ENCODE results near the gene S100B.
A peak's percentile ranks its signal among the peaks of the same experiment; 100 is the strongest.

Gene S100B

GRCh38 chr21:46620846-46621245 lies 16.0 kb upstream of the S100B start:
- DNase-seq: no peak
- Histone ChIP-seq H3K79me2 (ENCODE audit: insufficient read depth, low read length) (no peaks in the 10 kb centered on the region), H3K27me3 (ENCODE audit: insufficient read depth, low read length, poor library complexity) (no peaks in the 10 kb centered on the region), H3K27ac (ENCODE audit: low read length) (no peak overlapping the region), H4K20me1 (ENCODE audit: insufficient read depth, low read length) (no peaks in the 10 kb centered on the region), H3K4me3 (ENCODE audit: low read depth in 1 of 2, low read length in 2 of 2) (no peak overlapping the region), H3K36me3 (ENCODE audit: insufficient read depth, low read length) (no peaks in the 10 kb centered on the region), H3K9ac (ENCODE audit: low read depth, low read length) (no peak overlapping the region), H2AFZ (ENCODE audit: low read depth, low read length) (peak overlapping the region; percentile 66; the same call in 1 of the 2 replicates), H3K4me2 (ENCODE audit: insufficient read depth, low read length) (no peak overlapping the region), H3K9me3 (ENCODE audit: insufficient read depth, low read length, severe bottlenecking) (peaks cover 8% of the 10 kb centered on the region), H3K4me1 (ENCODE audit: insufficient read depth, low read length) (peaks cover 23% of the 10 kb centered on the region)
- ATAC-seq (ENCODE audit: insufficient read depth, low read depth): no peak
- TF ChIP-seq EZH2 (IDR thresholded peaks at IDR 0.05; ENCODE audit: borderline replicate concordance, low read depth, low read length, severe bottlenecking): no peak
- TF ChIP-seq, protein P1, sequence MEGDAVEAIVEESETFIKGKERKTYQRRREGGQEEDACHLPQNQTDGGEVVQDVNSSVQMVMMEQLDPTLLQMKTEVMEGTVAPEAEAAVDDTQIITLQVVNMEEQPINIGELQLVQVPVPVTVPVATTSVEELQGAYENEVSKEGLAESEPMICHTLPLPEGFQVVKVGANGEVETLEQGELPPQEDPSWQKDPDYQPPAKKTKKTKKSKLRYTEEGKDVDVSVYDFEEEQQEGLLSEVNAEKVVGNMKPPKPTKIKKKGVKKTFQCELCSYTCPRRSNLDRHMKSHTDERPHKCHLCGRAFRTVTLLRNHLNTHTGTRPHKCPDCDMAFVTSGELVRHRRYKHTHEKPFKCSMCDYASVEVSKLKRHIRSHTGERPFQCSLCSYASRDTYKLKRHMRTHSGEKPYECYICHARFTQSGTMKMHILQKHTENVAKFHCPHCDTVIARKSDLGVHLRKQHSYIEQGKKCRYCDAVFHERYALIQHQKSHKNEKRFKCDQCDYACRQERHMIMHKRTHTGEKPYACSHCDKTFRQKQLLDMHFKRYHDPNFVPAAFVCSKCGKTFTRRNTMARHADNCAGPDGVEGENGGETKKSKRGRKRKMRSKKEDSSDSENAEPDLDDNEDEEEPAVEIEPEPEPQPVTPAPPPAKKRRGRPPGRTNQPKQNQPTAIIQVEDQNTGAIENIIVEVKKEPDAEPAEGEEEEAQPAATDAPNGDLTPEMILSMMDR (IDR thresholded peaks at IDR 0.05; ENCODE audit: borderline replicate concordance, extremely low read depth, low read length, poor library complexity, severe bottlenecking): no peak

GRCh38 chr21:46619846-46620245 lies 15.0 kb upstream of the S100B start:
- TF ChIP-seq, protein P1 (IDR thresholded peaks at IDR 0.05; ENCODE audit: borderline replicate concordance, extremely low read depth, low read length, poor library complexity, severe bottlenecking): no peak
- no peak for TF ChIP-seq EZH2 (IDR thresholded peaks at IDR 0.05; ENCODE audit: borderline replicate concordance, low read depth, low read length, severe bottlenecking)
- Histone ChIP-seq H3K4me2 (ENCODE audit: insufficient read depth, low read length) (no peak overlapping the region), H3K27ac (ENCODE audit: low read length) (no peak overlapping the region), H3K79me2 (ENCODE audit: insufficient read depth, low read length) (no peaks in the 10 kb centered on the region), H2AFZ (ENCODE audit: low read depth, low read length) (no peak overlapping the region), H3K9me3 (ENCODE audit: insufficient read depth, low read length, severe bottlenecking) (no peaks in the 10 kb centered on the region), H3K4me3 (ENCODE audit: low read depth in 1 of 2, low read length in 2 of 2) (no peak overlapping the region), H3K9ac (ENCODE audit: low read depth, low read length) (no peak overlapping the region), H3K4me1 (ENCODE audit: insufficient read depth, low read length) (peaks cover 23% of the 10 kb centered on the region), H3K36me3 (ENCODE audit: insufficient read depth, low read length) (no peaks in the 10 kb centered on the region), H3K27me3 (ENCODE audit: insufficient read depth, low read length, poor library complexity) (no peaks in the 10 kb centered on the region), H4K20me1 (ENCODE audit: insufficient read depth, low read length) (no peaks in the 10 kb centered on the region)
- no peak for DNase-seq
- ATAC-seq (ENCODE audit: insufficient read depth, low read depth): no peak

DNA sequence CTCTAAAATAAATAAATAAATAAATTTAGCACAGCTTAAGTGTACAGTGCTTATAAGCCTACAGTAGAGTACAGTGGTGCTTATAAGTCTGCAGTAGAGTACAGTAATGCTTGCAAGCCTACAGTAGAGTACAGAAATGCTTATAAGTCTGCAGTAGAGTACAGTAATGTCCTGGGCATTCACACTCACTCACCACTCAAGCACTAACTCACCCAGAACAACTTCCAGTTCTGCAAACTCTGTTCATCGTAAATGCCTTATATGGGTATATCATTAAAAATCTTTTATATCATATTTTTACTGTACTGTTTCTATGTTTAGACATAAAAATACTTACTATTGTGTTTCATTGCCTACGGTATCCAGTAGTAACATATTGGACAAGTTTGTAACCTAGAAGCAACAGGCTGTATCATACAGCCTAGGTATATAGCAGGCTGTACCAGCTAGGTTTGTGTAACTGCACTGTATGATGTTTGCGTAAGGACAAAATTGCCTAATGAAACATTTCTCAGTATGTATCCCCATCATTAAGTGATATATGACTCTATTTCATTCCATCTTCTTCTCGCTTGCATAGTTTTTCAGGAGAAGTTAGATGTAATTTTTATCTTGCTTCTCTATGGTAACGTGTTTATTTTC lies 14.0 kb upstream of the S100B start:
- no peak for ATAC-seq (ENCODE audit: insufficient read depth, low read depth)
- no peak overlapping the region for H3K4me3 ChIP-seq (ENCODE audit: low read depth in 1 of 2, low read length in 2 of 2)

More for the DNA sequence above, 14.0 kb upstream of the S100B start:
- DNase-seq: no peak
- peaks cover 23% of the 10 kb centered on the region for H3K4me1 ChIP-seq (ENCODE audit: insufficient read depth, low read length)
- no peak overlapping the region for H3K9ac ChIP-seq (ENCODE audit: low read depth, low read length)
- H3K79me2 ChIP-seq (ENCODE audit: insufficient read depth, low read length): no peaks in the 10 kb centered on the region
- H3K27me3 ChIP-seq (ENCODE audit: insufficient read depth, low read length, poor library complexity): no peaks in the 10 kb centered on the region
- no peak overlapping the region for H3K4me2 ChIP-seq (ENCODE audit: insufficient read depth, low read length)
- H3K27ac ChIP-seq (ENCODE audit: low read length): no peak overlapping the region
- TF ChIP-seq, protein P1 (IDR thresholded peaks at IDR 0.05; ENCODE audit: borderline replicate concordance, extremely low read depth, low read length, poor library complexity, severe bottlenecking): no peak
- no peak for TF ChIP-seq EZH2 (IDR thresholded peaks at IDR 0.05; ENCODE audit: borderline replicate concordance, low read depth, low read length, severe bottlenecking)
- H4K20me1 ChIP-seq (ENCODE audit: insufficient read depth, low read length): no peaks in the 10 kb centered on the region
- H2AFZ ChIP-seq (ENCODE audit: low read depth, low read length): no peak overlapping the region
- H3K9me3 ChIP-seq (ENCODE audit: insufficient read depth, low read length, severe bottlenecking): no peaks in the 10 kb centered on the region
- H3K36me3 ChIP-seq (ENCODE audit: insufficient read depth, low read length): no peaks in the 10 kb centered on the region

Measured in DND-41 (cell line).